Left ventricle myocardium superior (tissue), 1 donor: Measurements from ENCODE around the gene NMRAL1. TPM values are rescaled to one million over a fixed set of nuclear protein-coding genes. Genes with fewer than 3 reads are reported as not detected.

ENCODE experiments used
- ATAC-seq: fragments of 200-7000 bp; cut with Tn5 transposase; one replicate; pipeline ENCODE4 v1.9.1; 2020; ENCODE audit warnings: mild to moderate bottlenecking, moderate library complexity
- DNase-seq: peaks from one replicate; pipeline ENCODE4 v3.0.0-alpha.2; 2020
- intact Hi-C: fragments of 100-400 bp; cut with micrococcal nuclease; formaldehyde crosslinking; loops from one replicate; pipeline ENCODE4 v1.11.0; 2022
- total RNA-seq: library from RNA; stranded (reverse); fragmentation: NEBNext Ultra II Directional; extraction: Animal tissue kit (Norgen Biotek cat#: 25700); gene quantifications from one replicate; pipeline ENCODE4 v1.2.1, GENCODE V29; 2021
- donor health status: DM: no; HTN: yes; CAD: no; lungs with severe emphysema.

The NMRAL1 gene
- total RNA-seq, 1 donor from 2014 or later: 24.7 TPM

- DNase-seq (no peak), ATAC-seq (no peak)
- intact Hi-C loops: loop anchor here (10.0 kb wide), 1 partner anchor 47 kb away; the partner anchor contains the start of gene C16orf96
Observed at GRCh38 chr16:4507588-4508345, 33.3 kb upstream of the NMRAL1 start.

DNA sequence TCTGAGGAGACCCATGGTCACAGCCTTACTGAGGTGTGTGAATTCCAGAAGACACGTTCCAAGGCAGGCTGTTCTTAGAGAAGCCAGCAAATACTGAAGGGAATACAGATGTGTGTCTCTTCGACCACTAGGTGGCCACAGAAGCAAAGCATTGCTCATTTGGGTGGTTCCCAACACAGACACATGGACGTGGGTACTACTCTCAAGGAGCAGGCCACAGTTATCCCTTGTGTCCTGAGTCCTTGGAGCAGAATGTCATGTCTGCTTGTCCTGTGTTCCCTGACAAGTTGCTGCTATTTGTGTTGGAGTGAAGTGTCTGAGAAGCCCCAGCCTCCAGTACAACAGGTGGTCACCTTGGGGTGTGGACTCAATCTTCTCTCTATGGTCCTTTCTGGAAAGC lies 32.0 kb upstream of the NMRAL1 start:
- intact Hi-C loops: loop anchor here (10.0 kb wide), 1 partner anchor 48 kb away; the partner anchor contains the start of gene C16orf96
- ATAC-seq (peak; percentile 71), DNase-seq (no peak)

- DNase-seq: no peak
- no peak for ATAC-seq
- intact Hi-C loops: loop anchor here (10.0 kb wide), 1 partner anchor 49 kb away; the partner anchor contains the start of gene C16orf96
Observed at GRCh38 chr16:4505356-4506147, 31.1 kb upstream of the NMRAL1 start.

- peak; percentile 52 for ATAC-seq
- no peak for DNase-seq
- intact Hi-C loops: loop anchor here (10.0 kb wide), 1 partner anchor 54 kb away; the partner anchor contains the start of gene C16orf96
Observed at GRCh38 chr16:4501071-4501478, 26.6 kb upstream of the NMRAL1 start.

DNA sequence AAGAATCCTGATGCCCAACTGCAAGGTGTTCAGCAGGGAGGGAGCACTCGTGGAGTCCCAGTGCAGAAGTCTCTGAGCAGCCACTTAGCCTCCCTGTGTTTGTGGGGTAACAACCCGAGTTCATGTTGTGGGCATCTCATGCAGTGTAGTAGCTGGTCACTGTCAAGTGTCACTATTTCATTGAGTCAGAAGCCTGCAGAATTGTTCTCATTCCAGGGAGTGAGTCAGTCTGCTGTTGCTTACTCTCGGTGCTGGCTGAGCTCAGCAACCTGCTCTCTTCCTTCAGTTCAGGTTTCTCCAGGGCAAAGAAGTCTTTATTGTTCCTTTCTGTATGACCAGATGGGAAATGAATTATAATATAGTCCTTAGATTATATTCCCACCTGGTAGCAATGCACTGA lies 25.8 kb upstream of the NMRAL1 start:
- ATAC-seq (peak; percentile 84), DNase-seq (no peak)
- intact Hi-C loops: loop anchor here (10.0 kb wide), 1 partner anchor 55 kb away; the partner anchor contains the start of gene C16orf96

DNA sequence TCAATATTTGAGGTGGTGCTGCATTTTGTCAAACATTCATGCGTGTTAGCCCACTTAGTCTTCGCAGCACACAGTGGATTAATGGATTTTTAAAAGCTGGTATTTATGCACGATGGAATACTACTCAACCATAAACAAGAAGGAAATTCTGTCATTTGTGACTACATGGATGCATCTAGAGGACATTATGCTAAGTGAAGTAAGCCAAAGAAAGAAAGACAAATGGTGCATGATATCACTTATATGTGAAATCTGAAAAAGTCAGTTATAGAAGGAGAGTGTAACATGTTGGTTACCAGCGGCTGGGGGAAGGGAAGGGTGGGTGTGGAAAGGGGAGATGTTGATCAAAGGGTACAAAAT lies 24.8 kb upstream of the NMRAL1 start:
- ATAC-seq (no peak), DNase-seq (no peak)
- intact Hi-C loops: no loop called here

DNA sequence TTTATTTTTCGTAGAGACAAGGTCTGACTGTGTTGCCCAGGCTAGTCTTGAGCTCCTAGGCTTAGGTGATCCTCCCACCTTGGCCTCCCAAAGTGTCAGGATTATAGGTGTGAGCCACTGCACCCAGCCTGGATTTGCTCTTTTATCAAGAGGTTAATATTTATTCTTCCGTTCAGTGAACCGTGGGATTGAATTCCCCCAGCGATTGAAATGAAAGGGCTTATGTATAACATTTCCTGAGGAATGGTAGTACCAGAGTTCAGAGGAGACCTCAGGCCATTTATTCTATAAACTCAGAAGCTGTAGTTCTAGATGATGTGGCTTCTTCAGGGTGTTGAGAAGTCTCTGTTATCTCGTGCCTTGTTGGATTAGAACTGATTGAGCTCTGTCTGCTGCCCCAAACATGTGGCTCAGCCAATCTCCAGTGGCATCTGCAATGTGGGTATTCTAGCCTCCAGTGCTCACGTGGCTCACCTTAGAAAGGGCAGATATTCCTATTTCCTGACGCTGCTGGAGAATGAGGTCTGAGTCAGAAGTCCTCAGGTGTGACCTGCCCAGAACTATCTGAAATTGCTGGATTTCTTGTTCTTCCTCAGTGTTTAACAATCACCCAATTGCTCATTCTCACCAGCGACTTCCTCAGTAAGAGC lies 24.2 kb upstream of the NMRAL1 start:
- no peak for DNase-seq
- intact Hi-C loops: no loop called here
- no peak for ATAC-seq

DNA sequence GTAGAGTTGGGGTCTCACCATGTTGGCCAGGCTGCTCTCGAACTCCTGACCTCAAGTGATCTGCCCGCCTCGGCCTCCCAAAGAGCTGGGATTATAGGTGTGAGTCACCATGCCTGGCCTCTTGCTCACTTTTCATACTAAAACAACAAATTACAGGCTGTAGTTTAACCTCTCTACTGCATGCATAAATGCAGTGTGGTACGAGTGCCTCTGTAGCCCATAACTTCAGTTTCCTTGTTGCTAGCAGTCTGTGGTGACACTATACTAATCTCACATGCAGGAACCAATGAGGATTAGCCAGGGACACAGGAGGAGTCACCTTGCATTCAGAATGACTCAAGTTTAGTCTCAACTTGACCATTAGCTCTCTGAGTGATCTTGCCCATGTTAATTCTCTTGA lies 21.9 kb upstream of the NMRAL1 start:
- ATAC-seq (no peak), DNase-seq (no peak)
- intact Hi-C loops: no loop called here

- intact Hi-C loops: no loop called here
- ATAC-seq (no peak), DNase-seq (no peak)
Observed at GRCh38 chr16:4495766-4496165, 21.3 kb upstream of the NMRAL1 start.

DNA sequence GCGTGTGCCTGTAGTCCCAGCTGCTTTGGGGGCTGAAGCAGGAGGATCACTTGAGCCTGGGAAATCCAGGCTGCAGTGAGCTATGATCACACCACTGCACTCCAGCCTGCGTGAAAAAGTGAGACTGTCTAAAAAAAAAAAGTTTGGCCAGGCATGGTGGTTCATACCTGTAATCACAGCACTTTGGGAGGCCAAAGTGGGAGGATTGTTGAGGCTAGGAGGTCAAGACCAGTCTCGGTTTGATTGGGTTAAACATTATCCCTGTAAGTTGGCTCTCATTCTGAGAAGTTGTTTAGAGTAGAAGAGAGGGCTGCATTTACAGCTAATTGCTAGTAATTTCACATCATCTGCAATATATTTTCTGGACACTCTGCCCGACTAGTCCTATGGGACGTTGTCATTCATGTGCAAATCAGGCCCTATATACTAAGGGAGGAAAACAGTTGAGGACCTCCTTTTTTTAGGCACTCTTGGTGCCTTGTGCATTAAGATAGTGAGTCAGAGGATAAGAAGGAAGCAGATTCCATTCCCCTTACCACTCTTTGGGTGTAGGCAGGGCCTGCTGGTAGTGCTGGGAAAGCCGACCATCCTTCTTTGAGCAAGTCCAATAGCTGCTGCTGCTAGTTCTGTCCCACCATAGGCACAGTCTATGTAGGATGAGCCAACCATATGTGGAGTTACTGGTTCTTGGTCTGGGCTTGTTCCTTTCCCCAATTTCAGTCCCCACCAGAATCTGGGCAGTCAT lies 20.5 kb upstream of the NMRAL1 start:
- intact Hi-C loops: no loop called here
- no peak for ATAC-seq
- DNase-seq: no peak

DNA sequence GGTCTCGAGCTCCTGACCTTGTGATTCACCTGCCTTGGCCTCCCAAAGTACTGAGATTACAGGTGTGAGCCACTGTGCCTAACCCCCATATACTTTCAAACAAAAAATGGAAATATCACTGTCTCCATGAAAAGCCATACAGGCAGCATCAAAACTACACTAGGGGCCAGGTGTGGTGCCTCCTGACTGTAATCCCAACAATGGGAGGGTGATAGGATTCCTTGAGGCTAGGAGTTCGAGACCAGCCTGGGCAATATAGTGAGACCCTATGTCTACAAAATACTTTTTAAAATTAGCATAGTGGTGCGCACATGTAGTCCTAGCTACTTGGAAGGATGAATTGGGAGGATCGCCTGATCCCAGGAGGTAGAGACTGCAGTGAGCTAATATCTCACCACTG lies 17.5 kb upstream of the NMRAL1 start:
- no peak for DNase-seq
- intact Hi-C loops: no loop called here
- no peak for ATAC-seq

DNA sequence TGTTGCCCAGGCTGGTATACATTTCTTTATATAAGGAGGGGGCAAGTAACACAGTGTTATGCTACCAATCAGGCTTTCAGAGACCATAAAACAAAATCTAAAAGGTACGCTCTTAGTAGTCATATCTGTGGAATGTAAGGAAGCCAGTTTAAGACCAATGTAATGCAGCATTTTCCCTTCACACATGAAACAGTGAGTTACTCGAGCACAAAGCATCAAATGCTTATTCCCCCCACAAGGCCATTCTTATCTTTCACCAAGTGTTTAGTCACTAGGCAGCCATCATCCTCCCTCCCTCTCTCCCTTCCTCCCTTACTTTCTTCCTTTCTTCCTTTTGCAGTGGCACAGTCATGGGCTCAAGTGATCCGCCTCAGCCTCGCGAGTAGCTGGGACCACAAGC lies 14.6 kb upstream of the NMRAL1 start:
- intact Hi-C loops: no loop called here
- no peak for DNase-seq
- ATAC-seq: no peak

- ATAC-seq: no peak
- no peak for DNase-seq
- intact Hi-C loops: no loop called here
Observed at GRCh38 chr16:4488499-4488967, 14.1 kb upstream of the NMRAL1 start.

GRCh38 chr16:4487955-4488498 lies 13.6 kb upstream of the NMRAL1 start:
- intact Hi-C loops: no loop called here
- DNase-seq: no peak
- ATAC-seq: no peak

GRCh38 chr16:4486126-4486893 lies 11.9 kb upstream of the NMRAL1 start:
- intact Hi-C loops: no loop called here
- peak; percentile 93 for ATAC-seq
- no peak for DNase-seq

GRCh38 chr16:4481963-4482362 lies 7.5 kb upstream of the NMRAL1 start:
- DNase-seq: no peak
- ATAC-seq: no peak
- intact Hi-C loops: no loop called here

GRCh38 chr16:4481526-4481925 lies 7.1 kb upstream of the NMRAL1 start:
- DNase-seq: no peak
- peak; percentile 3 for ATAC-seq
- intact Hi-C loops: no loop called here

GRCh38 chr16:4477966-4478365 lies 3.5 kb upstream of the NMRAL1 start:
- DNase-seq (no peak), ATAC-seq (no peak)
- intact Hi-C loops: no loop called here
